Caki2 (cell line): ENCODE measurements around the gene CFD. TPM values are rescaled to one million over a fixed set of nuclear protein-coding genes. Genes with fewer than 3 reads are reported as not detected.
"Not testable (repeated sequence)": the region's sequence is repeated elsewhere in the genome, so short reads cannot be mapped to it uniquely, and the experiment has no call there.

Source experiments
- DNase-seq: peaks from one replicate; pipeline ENCODE4 v3.0.0-alpha.2; 2015; ENCODE audit warnings: low read depth
- in situ Hi-C: cut with HindIII; loops from 2 replicates; pipeline ENCODE4 v1.10.0; 2016; ENCODE audit warnings: low sequenced_read_pairs, low pct_unique_long_range_greater_than_20kb, mixed read lengths
- total RNA-seq: library from RNA; depleted of rRNA; stranded (reverse); fragments of >200 nt; shearing (Covaris generic); gene quantifications from 2 replicates; pipeline ENCODE4 v1.2.3, GENCODE V29; 2014; ENCODE audit warnings: low replicate concordance

The CFD gene
- total RNA-seq, 1 experiment from 2014 or later, result 6.8 TPM

DNA sequence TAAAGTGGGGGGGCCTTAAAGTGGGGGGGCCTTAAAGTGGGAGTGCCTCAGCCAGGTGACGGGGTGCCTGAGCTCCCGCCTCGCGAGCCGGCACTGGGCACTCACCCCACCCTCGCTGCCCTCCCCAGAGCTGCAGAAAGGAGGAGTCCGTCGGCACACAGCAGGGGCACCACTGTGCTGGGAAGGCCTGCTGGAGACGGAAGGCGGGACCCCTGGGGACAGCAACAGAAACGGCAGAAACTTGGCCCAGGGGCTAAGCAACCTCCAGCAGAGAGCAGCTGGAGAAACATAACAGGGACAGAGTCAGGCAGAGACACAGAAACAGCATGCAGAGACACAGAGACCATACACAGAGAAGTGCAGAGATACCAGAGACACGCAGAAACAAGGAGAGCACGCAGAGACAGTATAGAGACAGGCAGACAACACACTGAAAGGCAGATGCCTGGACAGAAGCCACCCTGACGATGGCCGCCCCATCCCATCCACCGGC is 7.9 kb downstream of the CFD start:
- in situ Hi-C loops, result no loop called here
- DNase-seq, result no peak

DNA sequence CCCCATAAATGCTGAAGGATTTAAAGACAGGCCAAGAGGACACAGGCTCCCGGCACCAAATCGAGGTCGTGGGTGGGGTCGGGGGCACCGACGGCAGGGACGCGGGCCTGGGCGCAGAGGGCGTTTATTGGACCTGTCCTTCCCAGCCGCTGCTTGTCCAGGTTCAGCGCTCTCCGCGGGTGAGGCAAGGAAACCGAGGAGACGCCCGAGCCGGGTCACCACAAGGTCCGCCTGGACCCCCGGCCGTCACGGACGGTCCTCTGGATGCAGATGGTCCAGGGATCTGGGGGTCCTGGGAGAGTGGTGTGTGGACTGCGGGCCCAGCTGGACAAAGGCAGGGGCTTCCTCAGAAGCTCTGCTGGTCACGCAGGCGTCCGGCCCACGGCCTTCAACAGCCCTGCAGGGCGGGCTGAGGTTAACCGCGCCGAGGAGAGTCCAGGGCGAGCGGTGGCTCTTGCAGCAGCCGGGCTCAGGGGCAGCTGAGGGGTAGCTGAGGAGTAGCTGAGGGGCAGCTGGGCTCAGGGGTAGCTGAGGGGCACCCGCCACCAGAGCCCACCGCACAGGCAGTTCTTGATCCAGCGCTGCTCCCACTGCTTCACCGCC is 8.5 kb downstream of the CFD start:
- in situ Hi-C loops, result no loop called here
- DNase-seq, result no peak

DNA sequence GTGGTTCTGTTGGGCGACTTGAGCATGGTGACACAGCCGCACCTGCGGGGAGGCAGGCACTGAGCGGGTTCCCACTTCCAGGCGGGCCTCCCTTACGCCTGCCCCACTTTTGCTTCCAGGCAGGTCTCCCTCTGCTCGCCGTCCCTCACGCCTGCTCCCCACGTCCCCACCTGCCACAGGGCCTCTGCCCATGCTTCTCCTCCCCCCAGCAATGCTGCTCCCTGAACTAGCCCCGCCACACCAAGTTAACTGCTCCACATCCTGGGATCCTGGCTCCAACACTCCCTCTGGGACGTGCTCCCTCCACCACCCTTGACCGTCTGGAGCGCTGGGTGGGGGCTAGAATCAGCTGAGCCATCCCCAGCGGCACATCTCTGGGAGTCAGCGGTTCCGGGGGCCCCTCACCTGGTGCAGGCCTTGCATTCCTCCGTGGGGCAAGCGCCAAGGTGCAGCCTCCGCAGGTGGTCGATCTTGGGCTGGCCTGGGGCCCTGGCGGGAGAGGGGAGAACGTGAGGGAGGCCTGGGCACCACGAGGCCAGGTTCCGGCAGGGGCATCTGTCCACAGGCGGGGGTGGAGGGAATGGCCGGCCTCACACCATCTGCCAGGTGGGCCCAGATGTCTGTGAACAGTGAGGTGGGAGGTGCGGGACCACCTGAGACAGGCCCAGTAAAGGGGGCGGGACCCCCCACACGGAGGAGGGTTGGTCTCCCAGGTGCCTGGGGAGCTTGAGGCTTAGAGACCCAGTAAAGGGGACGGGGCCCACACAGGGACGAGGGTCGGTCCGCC is 9.2 kb downstream of the CFD start:
- in situ Hi-C loops, result no loop called here
- no peak for DNase-seq

DNA sequence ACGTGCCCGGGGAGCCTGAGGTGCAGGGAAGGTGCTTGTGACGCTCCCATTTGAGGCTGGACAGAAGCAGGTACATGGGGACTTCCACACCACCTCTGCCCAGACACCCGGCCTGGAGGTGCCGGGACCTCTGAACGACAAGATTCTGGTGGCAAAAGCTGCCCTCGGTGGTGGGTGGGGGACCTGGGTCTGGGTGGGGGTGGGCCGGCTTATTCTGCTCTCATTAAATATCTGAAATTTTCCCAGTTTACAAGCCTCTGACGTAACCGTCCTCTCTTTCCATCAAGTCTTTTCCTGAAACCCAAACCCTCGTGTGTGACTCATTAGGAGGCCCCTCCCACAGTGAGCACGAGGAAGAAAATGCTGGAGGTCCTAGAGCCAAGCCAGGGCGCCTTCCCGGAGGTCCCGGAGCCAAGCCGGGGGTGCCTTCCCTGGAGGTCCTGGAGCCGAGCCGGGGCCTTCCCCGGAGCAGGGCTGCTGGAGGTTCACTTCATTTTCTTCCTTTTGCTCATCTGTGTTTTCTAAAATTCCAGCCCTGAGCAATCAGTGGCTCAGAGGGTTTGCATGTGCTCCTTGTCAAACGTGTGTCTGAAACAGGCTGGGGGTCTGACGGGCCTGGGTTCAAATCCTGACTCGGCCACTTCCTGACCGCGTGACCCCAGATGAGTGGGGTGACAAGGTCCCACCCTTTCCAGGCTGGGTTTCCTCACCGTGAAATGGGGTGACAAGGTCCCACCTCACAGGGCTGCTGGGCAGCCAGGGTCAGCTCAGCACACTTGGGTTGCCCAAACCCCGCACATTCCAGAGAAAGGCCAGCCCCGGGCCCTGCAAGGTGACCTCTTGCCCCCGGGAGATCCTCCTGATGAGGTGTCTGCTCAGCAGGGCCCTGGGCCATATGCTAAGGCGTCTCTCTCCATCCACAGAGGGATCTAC is 10.0 kb downstream of the CFD start:
- peak; percentile 69 for DNase-seq
- in situ Hi-C loops, result no loop called here

DNA sequence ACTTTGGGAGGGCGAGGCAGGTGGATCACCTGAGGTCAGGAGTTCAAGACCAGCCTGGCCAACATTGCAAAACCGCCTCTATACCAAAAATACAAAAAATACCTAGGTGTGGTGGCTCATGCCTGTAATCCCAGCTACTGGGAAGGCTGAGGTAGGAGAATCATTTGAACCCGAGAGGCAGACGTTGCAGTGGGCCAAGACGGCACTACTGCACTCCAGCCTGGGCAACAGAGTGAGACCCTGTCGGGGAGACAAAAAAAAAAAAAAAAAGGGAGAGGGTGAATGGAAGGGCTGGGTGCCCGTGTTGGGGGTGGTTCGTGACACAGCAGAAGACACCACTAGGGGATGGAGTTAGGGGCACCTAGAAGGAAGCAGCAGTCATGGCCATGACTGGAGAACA is 10.8 kb downstream of the CFD start:
- DNase-seq, result no peak
- in situ Hi-C loops, result no loop called here

DNA sequence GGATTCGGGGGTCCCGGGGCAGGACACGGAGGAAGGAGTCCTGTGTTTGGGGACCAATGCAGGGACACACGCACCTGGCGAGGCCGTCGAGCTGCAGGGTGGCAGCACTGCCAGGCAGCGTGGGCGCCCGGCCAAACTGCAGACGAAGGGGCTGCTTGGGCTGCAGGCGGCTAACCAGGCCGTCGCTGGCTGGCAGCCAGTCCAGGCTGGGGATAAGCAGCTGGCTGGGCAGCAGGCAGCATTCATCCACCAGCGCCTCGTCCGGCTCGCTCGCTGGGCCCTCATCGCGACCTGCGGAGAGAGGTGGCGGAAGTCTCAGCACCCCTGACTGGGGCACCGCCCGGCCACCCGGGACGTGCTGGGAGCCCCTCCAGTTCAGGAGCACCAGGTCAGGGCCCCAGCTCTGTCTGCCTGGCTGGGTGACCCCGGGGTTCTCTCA is 11.5 kb downstream of the CFD start:
- DNase-seq, result no peak
- in situ Hi-C loops, result no loop called here

DNA sequence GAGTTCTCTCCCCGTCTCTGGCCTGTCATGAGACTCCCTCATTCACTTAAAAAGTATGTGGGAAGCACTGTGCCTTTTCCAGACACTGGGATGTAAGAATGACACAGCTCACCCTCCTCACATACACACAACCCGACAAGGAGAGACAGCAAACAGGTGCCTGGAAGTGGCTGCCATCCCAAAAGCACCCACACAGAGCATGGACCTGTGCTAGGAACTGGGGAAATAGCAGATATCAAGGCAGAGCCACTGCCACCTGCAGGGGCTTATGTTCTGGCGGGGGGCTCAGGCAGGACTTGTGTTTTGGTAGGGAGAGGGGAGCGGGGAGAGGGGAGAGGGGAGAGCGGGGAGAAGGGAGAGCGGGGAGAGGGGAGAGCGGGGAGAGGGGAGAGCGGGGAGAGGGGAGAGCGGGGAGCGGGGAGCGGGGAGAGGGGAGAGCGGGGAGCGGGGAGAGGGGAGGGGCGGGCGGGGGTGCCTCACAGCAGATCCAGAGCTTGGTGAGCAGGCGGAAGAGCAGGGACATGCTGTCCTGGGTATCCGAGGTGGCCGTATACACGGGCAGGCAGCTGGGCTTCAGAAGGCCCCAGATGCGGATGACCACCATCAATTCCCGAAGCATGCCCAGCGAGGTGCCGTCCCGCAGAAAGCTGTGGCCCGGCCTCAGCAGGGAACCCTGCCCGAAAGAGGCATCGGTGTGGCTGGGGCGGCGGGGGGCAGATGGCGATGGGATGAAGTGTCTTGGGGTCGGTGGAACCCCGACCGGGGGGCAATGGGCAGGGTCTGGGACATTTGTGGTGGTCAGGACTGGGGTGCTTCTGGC is 12.2 kb downstream of the CFD start:
- in situ Hi-C loops, result no loop called here
- DNase-seq, result no peak

DNA sequence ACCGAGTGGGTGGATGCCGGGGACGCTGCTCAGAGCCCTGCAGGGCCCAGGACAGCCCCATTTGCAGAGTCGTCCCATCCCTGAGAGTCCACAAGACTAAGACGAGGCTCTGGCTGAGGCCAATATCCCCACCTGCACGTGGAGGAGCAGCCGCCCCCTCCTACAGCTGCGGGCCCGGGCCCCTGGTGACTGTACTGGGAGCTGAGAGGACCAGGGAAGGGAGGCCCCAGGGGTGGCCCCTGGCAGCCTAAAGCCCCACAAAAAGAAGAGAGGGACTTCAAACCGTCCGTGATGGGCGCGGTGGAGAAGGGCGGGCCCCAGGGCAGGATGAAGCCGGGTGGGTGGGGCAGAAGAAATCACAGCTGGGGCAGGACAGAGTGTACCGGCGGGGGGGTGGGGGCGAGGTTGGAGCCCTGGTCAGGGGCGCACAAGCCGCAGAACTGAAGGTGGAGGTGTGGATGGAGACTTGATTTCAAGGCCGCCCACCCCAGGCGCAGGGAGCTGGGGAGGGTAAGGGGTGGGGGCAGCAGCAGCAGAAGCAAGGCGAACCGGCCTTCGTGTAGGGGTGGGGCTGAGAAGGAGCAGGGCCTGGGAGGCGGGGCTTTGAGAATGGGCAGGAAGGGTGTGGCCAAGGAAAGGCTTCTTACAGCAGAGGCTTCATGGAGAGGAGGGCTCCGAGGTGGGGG is 12.9 kb downstream of the CFD start:
- DNase-seq, result peak; percentile 81
- in situ Hi-C loops, result no loop called here

DNA sequence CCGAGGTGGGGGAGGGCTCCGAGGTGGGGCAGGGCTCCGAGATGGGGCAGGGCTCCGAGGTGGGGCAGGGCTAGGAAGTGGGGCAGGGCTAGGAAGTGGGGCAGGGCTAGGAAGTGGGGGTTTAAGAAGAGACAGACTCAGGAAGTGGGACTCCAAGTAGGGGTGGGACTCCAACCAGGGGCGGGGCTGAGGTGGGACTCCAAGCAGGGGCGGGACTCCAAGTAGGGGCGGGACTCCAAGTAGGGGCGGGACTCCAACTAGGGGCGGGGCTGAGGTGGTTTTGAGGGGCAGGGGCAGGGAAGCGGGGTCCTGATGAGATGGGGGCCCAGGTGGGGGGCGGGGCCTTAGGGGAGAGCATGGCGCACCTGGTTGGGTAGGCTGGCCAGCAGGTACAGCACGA is 13.6 kb downstream of the CFD start:
- peak; percentile 62 for DNase-seq
- in situ Hi-C loops, result no loop called here

DNA sequence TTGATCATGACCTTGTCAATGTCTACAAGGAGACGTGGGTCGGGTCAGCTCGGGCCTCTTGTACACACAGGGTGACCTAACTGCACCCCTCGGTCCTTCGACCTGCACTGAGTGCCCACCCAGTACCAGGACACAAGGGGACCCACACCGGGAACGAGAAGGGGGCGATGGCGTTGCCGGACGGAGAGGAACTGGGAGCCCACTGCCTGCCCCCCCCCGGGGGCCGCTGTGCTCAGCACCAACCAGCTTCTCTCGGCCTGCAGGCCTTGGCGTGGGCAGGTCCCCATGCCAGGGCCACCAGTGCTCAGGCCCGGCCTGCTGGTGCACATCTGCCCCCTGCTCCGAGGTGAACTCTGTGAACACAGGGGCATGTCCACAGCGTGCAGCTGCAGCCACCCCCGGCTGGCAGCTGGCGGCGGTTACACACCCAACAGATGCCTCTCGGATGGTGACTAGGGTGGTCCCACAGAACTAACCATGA is 14.1 kb downstream of the CFD start:
- DNase-seq, result no peak
- in situ Hi-C loops, result no loop called here

DNA sequence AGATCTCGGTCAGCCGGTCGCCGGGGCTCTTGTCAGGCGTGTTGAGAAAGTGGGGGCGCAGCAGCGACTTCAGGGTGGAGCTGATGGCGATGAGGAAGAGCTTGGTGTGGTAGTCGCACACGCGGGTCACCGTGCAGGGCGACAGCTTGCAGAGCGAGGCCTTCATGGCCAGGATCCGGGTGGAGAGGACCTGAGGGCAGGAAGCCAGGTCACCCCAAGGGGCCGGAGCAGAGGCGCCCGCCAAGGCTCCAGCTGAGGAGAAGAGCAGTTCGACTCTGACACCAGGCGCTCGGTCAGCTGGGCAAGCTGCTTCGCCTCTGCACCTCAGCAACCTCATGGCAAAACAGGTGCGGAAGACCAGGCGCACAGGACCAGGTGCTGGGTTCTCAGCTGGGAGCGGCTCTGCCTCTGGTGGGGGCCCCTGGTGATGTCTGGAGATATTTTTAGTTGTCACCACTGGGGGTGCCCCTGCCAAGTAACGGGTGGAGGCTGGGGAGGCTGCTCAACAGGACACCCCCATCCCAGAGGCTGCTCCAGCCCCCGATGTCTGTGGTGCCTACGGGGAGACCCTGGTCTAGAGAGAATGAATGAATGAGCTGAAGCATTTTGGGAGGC is 15.9 kb downstream of the CFD start:
- in situ Hi-C loops, result no loop called here
- no peak for DNase-seq

DNA sequence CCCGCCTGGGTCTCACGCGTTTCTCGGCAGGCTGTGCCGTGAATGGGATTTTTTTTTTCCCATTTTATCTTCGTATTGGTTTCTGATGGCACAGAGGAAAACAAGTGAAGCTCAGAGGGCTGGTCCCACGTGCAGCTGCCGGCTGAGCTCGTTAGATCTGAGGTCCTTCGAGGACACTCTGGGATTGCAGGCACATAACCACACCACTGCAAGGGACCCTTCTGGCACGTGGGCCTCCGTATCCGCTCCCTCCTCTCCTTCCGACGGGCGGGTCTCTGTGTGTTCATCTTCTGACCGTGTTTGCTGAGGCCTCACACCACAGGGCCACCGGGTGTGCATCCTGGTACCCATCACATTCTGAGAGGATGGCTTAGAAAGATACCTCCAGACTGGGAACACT is 16.6 kb downstream of the CFD start:
- in situ Hi-C loops, result no loop called here
- DNase-seq, result no peak

DNA sequence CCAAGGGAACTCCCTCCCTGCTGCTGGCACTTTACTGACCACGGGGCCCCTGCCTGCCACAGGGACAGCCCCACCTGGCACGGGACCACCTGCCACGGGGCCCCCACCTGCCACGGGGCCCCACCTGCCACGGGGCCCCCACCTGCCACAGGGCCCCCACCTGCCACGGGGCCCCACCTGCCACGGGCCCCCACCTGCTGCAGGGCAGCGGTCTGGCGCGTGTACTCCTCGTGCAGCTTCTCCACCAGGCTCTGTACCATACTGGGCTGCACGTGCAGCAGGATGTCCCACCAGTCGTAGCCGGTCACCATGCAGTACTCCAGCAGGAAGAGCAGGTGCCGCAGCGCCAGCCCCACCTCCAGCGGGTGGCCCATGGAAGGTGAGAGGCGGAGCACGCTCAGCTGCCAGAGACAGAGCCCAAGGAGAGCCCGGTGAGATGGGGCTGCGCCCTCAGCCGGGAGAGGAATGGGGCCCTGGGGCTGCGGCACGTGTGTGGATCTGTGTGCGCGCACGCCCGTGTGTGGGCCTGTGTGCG is 17.4 kb downstream of the CFD start:
- in situ Hi-C loops, result no loop called here
- DNase-seq, result no peak

DNA sequence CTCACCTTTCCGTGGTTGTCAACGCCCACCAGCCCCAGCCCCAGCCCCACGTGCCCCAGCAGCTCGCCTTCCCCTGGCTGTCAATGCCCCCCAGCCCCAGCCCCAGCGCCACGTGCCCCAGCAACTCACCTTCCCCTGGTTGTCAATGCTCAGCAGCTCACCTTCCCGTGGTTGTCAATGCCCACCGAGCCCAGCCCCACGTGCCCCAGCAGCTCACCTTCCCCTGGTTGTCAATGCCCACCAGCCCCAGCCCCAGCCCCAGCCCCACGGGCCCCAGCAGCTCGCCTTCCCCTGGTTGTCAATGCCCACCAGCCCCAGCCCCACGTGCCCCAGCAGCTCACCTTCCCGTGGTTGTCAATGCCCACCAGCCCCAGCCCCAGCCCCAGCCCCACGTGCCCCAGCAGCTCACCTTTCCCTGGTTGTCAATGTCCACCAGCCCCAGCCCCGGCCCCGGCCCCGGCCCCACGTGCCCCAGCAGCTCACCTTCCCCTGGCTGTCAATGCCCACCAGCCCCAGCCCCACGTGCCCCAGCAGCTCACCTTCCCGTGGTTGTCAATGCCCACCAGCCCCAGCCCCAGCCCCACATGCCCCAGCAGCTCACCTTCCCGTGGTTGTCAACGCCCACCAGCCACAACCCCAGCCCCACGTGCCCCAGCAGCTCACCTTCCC is 18.7 kb downstream of the CFD start:
- in situ Hi-C loops, DNase-seq: not testable (repeated sequence)

DNA sequence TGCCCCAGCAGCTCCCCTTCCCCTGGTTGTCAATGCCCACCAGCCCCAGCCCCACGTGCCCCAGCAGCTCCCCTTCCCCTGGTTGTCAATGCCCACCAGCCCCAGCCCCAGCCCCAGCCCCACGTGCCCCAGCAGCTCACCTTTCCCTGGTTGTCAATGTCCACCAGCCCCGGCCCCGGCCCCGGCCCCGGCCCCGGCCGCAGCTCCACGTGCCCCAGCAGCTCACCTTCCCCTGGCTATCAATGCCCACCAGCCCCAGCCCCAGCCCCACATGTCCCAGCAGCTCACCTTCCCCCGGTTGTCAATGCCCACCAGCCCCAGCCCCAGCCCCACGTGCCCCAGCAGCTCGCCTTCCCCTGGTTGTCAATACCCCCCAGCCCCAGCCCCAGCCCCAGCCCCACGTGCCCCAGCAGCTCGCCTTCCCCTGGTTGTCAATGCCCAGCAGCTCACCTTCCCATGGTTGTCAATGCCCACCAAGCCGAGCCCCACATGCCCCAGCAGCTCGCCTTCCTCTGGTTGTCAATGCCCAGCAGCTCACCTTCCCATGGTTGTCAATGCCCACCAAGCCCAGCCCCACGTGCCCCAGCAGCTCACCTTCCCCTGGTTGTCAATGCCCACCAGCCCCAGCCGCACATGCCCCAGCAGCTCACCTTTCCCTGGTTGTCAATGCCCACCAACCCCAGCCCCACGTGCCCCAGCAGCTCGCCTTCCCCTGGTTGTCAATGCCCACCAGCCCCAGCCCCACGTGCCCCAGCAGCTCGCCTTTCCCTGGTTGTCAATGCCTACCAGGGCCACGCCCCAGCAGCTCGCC is 19.5 kb downstream of the CFD start:
- DNase-seq, in situ Hi-C loops: not testable (repeated sequence)
